T1000 (cell line): ENCODE measurements around the gene RCCD1.
A peak's percentile ranks its signal among the peaks of the same experiment; 100 is the strongest.

Source experiments
- DNase-seq: peaks from one replicate; lab custom pipeline; 2025; ENCODE audit warnings: mixed read lengths; lab: John Stamatoyannopoulos, UW

The RCCD1 gene

GRCh38 chr15:90962021-90962420 is 7.3 kb downstream of the RCCD1 start:
- no peak for DNase-seq

GRCh38 chr15:90966262-90966661 is 11.6 kb downstream of the RCCD1 start:
- no peak for DNase-seq

GRCh38 chr15:90967206-90967605 is 12.5 kb downstream of the RCCD1 start:
- no peak for DNase-seq

- DNase-seq, result no peak
Measured at GRCh38 chr15:90968434-90968833, 13.8 kb downstream of the RCCD1 start.

- DNase-seq, result no peak
Measured at GRCh38 chr15:90970274-90970673, 15.6 kb downstream of the RCCD1 start.

GRCh38 chr15:90972133-90972532 is 17.4 kb downstream of the RCCD1 start:
- no peak for DNase-seq

- DNase-seq, result no peak
Measured at GRCh38 chr15:90974216-90974615, 19.5 kb downstream of the RCCD1 start.

- DNase-seq, result no peak
Measured at GRCh38 chr15:90979582-90979981, 24.9 kb downstream of the RCCD1 start.

- DNase-seq, result no peak
Measured at GRCh38 chr15:90981681-90982080, 27.0 kb downstream of the RCCD1 start.

- no peak for DNase-seq
Measured at GRCh38 chr15:90982135-90982534, 27.5 kb downstream of the RCCD1 start.

- no peak for DNase-seq
Measured at GRCh38 chr15:90986790-90987507, 32.3 kb downstream of the RCCD1 start.

- DNase-seq, result no peak
Measured at GRCh38 chr15:90987561-90988141, 33.0 kb downstream of the RCCD1 start.

GRCh38 chr15:90988296-90988695 is 33.6 kb downstream of the RCCD1 start:
- DNase-seq, result no peak

GRCh38 chr15:90989040-90989768 is 34.5 kb downstream of the RCCD1 start:
- DNase-seq, result no peak

- DNase-seq, result no peak
Measured at GRCh38 chr15:90990446-90990845, 35.8 kb downstream of the RCCD1 start.

- DNase-seq, result no peak
Measured at GRCh38 chr15:90991587-90992285, 37.1 kb downstream of the RCCD1 start.

GRCh38 chr15:90994059-90994416 is 39.4 kb downstream of the RCCD1 start:
- DNase-seq, result no peak

GRCh38 chr15:90994417-90995311 is 40.0 kb downstream of the RCCD1 start, which contains the start of gene PRC1:
PRC1 (minus strand) TSS chr15:90994535; CDS start chr15:90994417, 118 bp downstream.
- DNase-seq, result peak; percentile 97

GRCh38 chr15:90998737-90999136 is 44.1 kb downstream of the RCCD1 start:
- DNase-seq, result no peak

GRCh38 chr15:91001209-91001608 is 46.5 kb downstream of the RCCD1 start:
- DNase-seq, result no peak

GRCh38 chr15:91007266-91007665 is 52.6 kb downstream of the RCCD1 start:
- DNase-seq, result no peak
